SKM-1 treated with dmso at 0.1 percent for 144 hours (cell line): ENCODE measurements around the gene ZNF469.

Experiments
- DNase-seq: peaks from one replicate; lab custom pipeline; 2025; ENCODE audit not compliant: unreplicated experiment; lab: John Stamatoyannopoulos, UW

ZNF469 gene

DNA sequence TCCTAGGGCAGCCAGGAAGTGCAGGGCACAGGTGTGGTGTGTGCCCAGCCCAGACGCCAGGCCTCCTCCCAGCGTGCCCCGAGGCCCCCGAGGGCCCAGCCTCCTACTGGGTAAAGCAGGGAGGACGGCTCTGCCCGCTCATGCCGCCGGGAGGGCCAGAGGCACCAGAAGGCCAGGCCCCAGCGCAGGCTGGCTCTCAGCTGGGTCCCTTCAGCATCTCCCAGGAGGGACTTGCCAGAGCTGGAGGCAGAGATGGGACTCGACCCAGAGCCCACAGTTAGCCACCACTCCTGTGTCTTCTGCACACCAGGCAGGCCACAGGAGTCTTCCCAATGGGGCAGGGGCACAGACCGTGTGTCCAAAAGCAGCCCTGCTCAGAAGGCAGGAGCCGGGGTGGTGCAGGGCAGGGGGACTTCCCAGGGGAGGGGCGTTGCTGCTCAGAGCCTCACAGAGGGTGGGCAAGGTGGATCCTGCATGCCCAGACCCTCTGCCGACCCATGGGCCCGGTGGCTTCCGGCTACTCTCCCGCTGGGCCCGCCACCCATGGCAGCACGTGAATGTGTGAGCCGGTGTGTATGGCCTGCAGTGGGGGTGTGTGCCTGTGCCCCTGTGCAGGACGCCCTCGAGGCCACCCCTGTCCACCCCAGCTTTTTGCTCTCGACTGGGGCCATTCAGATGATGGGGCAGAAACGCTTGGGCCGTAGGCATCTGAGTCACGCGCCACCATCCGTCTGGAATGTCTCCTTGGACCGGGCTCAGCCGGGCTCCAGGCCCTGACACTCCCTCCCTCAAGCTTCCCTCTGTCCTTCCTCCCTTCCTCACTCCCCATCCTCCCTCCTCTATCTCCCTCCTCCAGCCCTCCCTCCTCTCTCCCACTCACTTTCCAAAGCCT lies 5.7 kb upstream of the ZNF469 start:
- DNase-seq = no peak

DNA sequence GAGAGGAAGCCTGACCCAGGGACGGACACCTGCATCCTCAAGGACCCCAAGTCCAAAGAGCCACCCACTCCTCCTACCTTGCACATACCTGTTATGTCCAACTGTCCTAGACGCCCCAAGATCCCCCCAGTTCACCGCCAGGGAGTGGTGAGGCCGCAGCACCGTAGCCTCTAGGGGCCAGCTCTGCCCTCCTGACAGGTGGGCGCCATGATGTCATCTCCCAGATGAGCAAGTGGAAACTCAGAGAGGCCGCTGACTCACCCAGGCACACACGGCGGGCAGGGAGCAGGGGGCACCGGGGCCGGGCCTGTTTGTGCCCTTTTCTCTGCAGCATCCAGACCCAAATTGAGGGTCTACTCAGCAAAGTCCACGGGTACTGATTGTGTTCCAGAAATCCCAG lies 4.8 kb upstream of the ZNF469 start:
- no peak for DNase-seq

DNA sequence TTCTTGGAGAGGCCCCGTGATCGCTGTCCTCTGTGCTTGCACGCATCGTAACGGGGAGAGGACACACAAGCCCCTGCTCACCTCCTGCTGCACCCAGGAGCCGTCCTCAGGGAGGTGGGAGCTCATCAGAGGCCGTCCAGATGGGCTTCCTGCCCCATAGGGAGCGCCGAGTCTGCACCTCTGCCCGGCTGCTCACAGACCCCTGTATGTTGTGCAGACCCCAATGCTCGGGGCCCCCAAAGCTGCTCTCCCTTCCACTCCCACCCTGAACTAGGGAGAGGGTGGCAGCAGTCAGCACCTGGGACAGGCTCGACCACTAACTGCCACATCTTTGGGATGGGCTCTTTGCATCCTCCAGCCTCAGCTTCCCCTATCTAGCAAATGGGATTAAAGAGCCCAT lies 4.4 kb upstream of the ZNF469 start:
- DNase-seq = no peak

DNA sequence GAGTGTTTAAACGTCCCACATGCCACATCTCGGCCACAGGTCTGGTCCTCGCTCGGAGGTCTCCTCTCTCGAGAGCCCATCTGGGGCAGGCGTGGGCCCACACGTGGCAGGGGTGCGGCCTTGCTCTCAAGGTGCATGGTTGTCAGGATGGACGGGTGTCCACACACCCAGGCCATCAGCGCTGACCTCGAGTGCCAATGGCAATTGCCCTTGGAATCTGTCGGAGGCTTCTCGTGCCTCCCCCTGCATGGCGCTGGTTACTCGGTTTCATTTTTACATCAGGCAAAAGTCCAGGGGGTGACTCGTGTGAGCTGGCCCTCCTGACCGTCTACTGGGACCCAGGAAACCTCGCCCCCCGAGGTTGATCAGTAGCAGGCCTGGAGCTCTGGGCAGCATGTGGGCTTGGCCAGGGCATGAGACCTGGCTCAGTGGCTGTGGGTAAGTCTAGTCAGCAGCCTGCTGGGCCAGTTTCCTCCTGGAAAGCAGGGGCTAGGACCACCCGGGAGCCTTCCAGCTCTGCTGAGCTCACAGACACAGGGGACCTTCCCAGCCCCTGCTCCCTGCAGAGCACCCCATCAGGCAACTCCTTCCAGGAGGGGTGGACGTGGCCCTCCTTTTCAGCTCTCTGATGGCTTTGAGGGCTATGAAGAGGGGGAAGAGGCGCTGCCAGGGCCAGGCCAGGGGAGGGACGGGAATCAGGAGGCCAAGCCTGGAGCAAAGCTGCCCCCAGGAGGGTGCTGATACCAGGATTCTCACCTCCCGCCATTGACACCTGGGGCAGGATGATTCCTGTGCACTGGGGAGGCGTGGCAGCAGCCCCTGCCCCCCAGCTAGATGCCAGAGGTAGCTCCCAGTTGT lies 3.7 kb upstream of the ZNF469 start:
- DNase-seq = no peak

DNA sequence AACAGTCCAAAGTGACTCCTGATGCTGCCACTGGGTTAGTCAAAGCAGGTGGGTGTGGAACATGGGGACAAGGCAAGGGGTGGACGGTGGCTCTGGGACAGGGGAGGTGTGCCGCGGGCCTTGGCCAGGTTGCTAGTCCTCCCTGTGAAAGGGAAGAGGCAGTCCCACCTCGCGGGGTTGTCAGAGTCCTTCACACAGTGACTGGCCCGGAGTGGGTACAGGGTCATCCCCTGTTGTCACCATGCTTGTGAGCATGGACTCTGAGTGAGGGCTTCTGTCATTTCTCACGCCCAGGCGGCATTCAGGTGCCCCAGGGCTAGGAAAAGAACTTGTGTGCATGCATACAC lies 3.1 kb upstream of the ZNF469 start:
- no peak for DNase-seq

DNA sequence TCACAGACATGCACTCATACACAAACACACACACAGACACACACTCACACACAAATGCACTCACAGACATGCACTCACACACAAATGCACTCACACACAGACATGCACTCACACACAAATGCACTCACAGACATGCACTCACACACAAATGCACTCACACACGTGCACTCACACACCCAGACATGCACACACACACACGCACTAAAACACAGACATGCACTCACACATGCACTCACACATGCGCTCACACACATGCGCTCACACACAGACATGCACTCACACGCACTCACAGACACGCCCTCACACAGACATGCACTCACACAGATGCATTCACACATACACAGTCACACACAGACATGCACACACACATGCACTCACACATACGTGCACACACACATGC lies 2.7 kb upstream of the ZNF469 start:
- no peak for DNase-seq

DNA sequence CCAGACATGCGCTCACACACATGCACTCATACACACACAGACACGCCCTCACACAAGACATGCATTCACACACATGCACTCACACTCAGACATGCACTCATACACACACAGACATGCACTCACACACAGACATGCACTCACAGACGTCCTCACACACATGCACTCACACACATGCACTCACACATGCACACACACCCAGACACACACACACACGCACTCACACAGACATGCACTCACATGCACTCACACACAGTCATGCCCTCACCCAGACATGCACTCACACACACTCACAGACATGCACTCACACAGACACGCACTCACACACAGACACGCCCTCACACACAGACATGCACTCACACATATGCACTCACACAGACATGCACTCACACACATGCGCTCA lies 2.1 kb upstream of the ZNF469 start:
- no peak for DNase-seq

DNA sequence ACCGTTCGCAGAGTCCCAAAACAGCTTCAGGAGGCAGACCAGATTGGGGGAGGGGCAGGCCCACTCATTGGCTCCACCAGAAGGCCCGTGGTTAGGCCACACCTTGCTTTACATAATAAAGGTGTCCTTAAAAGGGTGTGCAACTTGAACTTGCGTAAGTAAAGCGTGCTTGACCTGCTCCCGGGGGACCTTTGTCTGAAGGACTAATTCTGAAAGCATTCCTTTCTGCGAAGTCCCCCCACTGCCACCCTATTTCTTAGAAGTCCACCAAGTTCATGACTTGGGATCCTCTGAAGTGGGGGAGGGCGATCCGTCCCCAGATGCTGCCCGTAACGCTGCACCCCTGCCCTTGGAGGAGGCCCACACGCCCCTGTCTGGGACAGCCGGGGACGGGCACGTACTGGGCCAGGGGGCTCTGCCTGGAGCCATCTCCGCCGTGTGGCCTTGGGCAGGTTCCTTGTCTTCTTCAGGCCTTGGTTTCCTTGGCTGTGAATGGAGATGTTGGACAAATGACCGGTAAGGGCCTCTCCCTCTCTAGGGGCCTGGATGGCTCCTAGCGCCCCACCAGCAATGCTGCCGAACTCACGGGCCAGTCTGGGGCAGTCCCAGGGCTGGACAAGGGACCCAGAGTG lies 823 bp upstream of the ZNF469 start:
- DNase-seq = no peak

DNA sequence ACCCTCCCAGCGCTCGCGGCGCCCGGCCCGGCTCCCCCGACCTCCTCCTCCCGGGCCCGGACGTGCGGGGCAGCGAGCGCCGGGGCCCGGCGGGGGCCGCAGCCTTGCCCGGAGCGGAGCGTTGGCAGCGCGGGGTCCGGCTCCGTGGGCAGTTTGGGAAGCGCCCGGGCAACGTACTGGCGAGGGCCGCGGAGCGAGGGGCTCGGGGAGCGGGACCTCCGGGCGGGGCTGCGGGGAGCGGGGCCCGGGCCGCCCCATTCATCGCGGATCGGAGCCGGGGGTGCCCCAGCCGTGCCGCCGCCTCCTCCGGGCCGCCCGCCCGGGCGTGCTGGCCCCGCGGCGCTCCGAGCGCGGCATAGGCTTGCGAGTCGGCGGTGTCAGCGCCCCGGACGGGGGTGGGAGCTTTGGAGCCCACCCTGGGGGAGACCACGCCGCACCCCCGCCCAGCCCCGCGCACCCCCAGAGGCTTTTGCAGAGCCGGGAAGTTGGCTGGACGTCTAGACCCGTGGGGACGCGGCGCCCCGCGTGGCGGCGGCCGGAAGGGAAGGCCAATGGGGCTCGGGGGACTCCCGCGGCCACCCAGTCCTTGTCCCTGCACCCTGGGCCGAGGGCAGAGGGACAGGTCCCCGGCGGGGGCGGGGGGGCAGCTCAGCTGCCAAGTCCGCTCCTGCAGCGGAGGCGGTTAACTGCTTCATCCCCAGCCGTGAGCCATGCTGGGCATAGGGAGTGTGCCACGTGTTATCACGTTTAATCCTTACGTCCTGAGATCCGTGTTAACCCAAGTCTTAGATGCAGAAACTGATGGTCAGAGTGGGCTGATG lies 852 bp downstream of the ZNF469 start:
- DNase-seq = no peak

DNA sequence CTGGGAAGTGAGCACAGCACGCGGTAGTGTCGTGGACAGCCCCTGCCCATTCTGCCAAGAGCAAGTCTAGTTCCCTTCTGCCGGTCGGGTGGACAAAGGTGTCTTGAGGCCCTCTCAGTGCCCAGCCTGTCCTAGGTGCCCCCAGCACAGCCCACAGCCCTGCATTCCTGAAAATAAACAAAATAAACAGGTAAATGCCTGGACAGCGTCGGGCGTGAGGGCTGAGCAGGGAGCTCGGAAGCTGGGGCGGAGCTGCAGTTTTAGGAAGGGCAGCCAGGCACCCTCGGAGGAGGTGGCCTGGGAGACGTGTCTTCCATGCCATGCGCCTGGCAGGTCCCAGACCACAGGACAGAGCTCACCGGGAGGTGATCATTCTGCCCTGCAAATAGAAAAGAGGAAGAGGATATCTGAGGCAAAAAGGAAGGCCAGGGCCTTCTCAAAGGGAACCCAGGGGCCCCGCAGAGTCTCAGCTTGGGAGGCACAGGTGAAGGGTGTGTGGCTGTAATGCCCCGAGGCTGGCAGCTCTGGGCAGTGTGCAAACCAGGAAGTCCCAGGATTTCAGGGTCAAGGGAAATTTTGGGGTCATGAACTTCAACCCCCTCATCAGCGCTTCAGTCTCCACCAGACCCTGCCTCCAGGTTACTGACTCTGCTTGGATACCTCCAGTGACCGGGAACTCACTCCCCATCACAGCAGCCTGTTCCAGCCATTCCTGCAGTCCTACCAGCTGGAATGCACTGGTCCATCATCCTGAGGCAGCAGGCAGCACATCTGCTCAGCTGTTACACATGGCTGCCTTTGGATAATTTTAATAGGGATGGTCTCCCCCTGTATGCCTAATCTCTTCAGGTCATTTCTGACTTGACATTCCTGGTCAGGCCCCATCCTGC lies 1.7 kb downstream of the ZNF469 start:
- peak; percentile 37 for DNase-seq

DNA sequence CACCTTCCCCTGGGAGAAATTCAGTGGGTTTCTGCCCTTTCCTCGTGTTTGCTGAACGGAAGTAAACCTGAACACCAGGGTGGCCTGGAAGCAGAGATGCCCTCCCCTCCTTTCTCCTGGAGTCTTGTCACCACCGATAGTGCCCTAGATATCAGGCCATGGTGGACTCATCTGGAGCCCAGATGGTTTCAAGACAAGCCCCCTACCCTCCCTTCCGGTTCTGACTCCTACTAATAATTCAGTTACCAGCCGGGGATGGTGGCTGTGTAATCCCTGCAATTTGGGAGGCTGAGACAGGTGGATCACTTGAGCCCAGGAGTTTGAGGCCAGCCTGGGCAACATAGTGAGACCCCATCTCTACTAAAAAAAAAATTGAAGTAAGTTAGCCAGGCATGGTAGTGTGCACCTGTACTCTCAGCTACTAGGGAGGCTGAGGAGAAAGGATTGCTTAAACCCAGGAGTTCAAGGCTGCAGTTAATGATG lies 2.4 kb downstream of the ZNF469 start:
- no peak for DNase-seq

DNA sequence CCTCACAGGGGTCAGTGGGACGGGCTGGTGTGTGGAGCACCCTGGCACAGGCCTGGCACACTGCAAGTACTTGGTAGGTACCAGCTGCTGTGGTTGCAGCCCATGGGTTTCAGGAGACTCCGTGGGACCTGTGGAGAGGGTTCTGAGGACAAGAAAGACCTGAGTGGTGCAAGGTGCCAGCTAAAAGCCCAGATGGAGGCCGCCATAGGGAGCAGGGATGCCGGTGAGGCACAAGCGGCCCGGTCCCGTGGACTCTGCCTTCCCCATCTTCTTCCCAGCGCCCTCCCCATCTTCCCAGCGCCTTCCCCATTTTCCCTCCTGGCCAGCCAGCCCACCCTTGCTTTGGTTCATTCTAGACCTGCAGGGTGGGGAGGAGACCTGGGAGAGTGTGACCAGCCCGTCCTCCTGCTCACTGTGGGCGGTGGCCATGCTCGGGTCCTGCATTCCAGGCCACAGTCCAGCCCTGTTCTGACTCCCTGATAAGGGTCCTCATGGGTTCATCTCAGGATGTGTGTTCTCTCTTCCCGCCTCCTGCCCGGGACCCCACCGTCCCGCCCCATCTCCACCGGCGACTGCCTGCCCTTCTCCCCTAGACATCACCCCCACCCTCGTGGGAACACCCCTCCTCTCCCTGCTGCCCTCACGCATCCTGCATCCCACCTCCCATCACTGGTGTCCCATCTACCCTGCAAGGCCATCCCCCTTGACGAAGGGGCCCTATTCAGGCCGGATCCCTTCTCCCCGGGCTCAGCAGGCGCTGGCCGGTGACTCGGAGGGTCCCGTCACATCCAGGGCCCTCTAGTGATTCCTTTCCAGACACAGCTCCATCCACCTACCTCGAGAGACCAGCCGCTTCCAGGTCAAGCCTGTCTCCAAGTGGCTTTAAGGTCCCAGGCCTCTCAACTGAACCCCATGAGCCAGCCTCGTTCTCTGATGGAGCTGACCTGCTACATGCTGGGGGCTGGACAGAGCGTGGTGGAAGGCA lies 3.4 kb downstream of the ZNF469 start:
- DNase-seq = no peak

DNA sequence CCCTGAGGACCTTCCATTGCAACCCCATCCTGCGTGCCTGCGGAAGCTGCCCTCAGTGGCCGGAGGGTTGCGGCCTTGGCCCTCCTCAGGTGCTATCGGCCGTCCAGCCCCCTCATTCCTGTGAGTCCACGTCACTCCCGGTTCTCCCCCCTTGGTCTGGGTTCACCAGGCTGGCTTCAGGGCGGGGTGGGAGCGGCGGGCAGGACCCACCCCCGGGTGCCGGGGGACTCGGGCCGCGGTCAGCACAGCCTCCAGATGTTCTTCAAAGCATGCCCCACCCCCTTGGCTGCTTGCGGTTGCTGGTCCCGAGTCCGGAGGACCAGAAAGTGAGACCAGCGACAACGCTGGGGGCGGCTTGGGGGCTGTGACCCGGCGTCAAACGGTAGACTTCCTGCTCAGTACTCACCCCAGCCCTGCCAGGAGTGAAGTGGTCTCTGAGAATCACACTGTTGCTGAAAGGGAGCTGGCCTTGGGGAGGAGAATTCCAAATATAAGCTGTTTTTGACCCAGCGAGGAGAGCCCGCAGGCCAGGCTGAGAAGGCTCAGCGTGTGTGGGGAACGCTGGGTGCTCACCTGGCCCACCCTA lies 4.5 kb downstream of the ZNF469 start:
- DNase-seq = no peak

DNA sequence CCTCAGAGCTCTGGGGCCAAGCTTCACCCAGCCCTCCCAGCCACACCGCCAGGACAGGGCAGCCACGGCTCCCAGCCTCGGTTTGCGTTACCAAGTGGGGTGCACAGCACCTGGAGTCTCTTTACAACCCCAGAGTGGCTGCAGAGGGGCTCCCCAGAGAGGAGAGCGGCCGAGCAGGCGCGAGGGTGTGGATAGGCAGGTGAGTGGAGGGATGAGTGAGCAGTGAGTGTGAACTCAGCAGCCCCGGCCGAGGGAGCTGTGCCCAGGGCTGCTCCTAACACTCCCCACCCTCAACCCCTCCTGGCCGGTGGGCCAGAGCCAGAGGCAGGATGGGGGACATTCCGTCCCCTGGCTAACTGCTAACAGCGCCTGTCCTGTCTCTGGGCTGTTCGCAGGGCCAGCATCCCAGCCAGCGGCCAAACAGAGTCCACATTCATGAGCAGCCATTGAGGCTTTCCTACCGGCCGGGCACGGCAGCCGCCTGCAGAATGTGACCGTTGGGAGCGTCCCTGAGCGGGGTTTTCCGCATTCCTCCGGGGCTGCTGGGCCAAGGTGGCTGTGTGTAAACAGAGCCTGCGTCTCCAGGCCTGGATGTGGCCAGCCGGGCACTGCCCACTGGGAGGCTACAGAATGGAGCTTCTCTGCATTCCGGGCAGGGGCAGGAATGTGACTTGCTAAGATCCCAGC lies 5.3 kb downstream of the ZNF469 start:
- DNase-seq = no peak

DNA sequence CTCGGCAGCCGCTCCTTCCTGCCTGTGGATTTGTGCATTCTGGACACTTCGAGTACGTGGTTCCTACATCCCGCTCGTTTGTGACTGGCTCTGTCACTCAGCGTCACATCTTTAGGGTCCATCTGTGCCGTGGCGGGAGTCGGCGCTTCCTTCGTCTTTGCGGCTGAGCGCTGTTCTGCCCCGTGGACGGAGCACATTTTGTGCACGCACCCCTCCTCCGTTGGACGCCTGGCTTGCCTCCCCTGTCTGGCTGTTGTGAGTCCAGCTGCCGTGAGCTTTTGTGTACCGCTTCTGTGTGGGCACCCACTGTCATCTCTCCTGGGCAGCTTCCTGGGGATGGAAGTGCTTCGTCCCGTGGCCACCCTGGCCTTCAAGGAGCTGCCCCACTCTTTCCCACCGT lies 6.4 kb downstream of the ZNF469 start:
- no peak for DNase-seq

DNA sequence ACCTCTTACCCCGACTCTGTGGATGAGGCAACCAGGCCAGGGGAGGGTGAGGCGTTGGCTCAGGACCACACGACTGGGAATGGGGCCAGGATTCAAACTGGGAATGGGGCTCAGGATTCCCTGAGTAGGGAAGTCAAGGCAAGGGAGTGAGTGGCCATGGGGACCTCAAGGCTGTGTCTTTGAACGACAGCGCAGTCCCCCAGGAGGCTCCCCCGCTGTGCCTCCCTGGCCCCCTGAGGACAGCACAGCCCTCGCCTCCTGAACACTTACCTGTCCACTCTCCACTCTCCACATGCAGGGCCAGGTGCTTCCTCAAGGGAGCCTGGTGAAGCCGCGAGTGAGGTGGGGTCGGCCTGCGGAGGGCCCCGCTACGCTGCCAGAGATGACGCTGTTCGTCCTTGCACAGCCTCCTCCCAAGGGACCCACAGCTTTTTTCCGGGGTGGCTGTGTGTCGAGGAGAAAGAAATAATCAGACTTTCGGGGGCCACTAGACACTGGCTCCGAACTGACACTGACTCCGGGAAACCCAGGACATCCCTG lies 6.9 kb downstream of the ZNF469 start:
- DNase-seq = no peak

DNA sequence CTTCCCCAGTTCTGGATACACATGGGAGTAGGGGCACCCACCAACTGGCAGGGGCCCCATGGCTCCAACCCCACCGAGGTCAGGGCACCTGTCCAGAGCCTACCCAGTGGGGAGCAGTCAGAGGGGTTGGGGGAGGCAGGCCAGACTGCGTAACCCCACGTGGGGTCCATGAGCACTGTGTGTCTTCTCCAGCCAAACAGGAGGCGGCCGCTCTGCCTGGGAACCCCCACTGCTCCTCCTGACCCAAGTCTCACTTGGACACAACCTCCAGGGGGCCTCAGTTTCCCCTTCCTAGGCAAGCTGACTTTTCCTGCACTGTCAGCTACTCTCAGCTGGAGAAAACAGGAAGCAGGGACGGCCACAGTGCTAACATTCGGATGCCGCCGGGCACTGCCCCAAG lies 7.5 kb downstream of the ZNF469 start:
- no peak for DNase-seq
